Airway epithelial cell (primary cell): Measurements from ENCODE around the gene OR52K2. TPM values are rescaled to one million over a fixed set of nuclear protein-coding genes. Genes with fewer than 3 reads are reported as not detected.

Experiments
- total RNA-seq: library from RNA; depleted of rRNA; stranded (reverse); fragments of >200 nt; gene quantifications from 2 replicates; pipeline ENCODE4 v1.2.3, GENCODE V29; 2015

The OR52K2 gene
- total RNA-seq, result not detected in 2 replicates

DNA sequence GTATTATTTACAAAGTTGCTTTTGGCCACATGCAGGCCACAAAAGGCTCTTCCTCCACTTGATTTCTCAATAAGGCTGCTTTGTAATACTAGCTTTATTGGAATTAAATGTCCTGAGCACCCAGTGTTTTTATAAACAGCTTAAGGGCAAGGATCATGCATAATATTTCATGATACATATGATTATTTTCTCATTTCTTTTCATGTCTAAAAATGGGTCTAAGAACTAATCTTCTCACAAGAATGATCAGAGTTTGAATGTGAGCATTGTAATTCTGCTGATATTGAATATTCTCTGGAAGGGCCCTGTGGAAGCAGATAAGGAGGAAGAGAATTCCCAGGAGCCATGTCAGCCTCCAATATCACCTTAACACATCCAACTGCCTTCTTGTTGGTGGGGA lies at the start of gene OR52K2:
TSS of gene OR52K2 (plus strand) at position 301 of the 400 bp plus-strand sequence. CDS start at position 346, 45 bp downstream.

DNA sequence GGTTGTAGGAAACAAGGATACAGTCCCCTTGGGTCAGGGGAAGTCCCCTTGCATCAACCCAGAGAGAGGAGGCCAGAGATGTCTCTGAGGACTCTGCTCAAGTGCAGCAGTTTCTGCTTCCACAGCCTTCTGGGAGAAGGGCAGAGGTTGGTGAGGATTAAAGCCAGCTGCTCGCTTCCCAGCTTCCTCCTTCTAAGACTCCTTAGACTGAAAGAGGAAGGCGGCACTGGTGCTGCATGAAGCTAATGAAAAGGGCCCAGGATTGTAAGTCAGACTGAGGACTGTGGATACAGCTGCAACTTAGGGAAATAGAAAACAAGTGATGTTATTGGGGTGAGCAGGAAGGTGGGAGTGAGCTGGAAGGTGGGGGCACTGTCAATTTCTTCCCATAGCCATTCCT lies 33.4 kb downstream of the OR52K2 start, which contains the start of gene OR52K1:
TSS of gene OR52K1 (plus strand) at position 202 of the 400 bp plus-strand sequence. CDS start 6,255 bp downstream, outside the sequence.

Other genes starting within 250 kb of the OR52K2 start
- not detected in 2 replicates for gene OR52B4, start 80.9 kb upstream of the OR52K2 start, total RNA-seq
- 10.2 and 13.8 TPM in 2 replicates for gene TRIM21, start 55.6 kb upstream of the OR52K2 start, total RNA-seq
- gene OR52K1, start 33.4 kb downstream of the OR52K2 start, total RNA-seq, result not detected in 2 replicates
- not detected in 2 replicates for gene OR52M1, start 95.9 kb downstream of the OR52K2 start, total RNA-seq
- gene OR52I2, start 132.4 kb downstream of the OR52K2 start, total RNA-seq, result not detected in 2 replicates
- gene OR52I1, start 144.7 kb downstream of the OR52K2 start, total RNA-seq, result not detected in 2 replicates
- gene TRIM68, start 158.9 kb downstream of the OR52K2 start, total RNA-seq, result 4.1 and 6.7 TPM in 2 replicates
- not detected in 2 replicates for gene OR51D1, start 188.2 kb downstream of the OR52K2 start, total RNA-seq
- not detected in 2 replicates for gene OR51E1, start 194.7 kb downstream of the OR52K2 start, total RNA-seq
- not detected in 2 replicates for gene OR51E2, start 248.6 kb downstream of the OR52K2 start, total RNA-seq